ENCODE measurements around the gene OLFML3.

Gene OLFML3

GRCh38 chr1:114026797-114027196 lies 47.5 kb downstream of the OLFML3 start:
- DNase-seq (ENCODE audit: low spot score): no peak

Measured in iPS-NIHi11 (cell line).